ENCODE results near the gene SLC15A3.

The SLC15A3 gene

GRCh38 chr11:60927061-60927592, 24.8 kb downstream of the SLC15A3 start:
- DNase-seq: no peak

GRCh38 chr11:60926500-60926899, 25.5 kb downstream of the SLC15A3 start:
- no peak for DNase-seq

- DNase-seq: no peak
These were observed 26.1 kb downstream of the SLC15A3 start for GRCh38 chr11:60925868-60926267.

GRCh38 chr11:60924906-60925853, 26.8 kb downstream of the SLC15A3 start:
- DNase-seq: no peak

GRCh38 chr11:60924110-60924905, 27.7 kb downstream of the SLC15A3 start, which contains the start of gene TMEM132A:
Gene TMEM132A, plus strand, starts transcription at chr11:60924460. Its CDS starts 174 bp downstream, at chr11:60924634.
- peak; percentile 39 for DNase-seq

GRCh38 chr11:60923800-60924109, 28.2 kb downstream of the SLC15A3 start:
- DNase-seq: no peak

GRCh38 chr11:60923326-60923725, 28.6 kb downstream of the SLC15A3 start:
- DNase-seq: no peak

- DNase-seq: no peak
These were observed 29.1 kb downstream of the SLC15A3 start for GRCh38 chr11:60922906-60923305.

GRCh38 chr11:60921777-60922335, 30.1 kb downstream of the SLC15A3 start:
- DNase-seq: no peak

- no peak for DNase-seq
These were observed 30.7 kb downstream of the SLC15A3 start for GRCh38 chr11:60921259-60921658.

GRCh38 chr11:60919956-60920355, 32.0 kb downstream of the SLC15A3 start:
- no peak for DNase-seq

- no peak for DNase-seq
These were observed 32.7 kb downstream of the SLC15A3 start for GRCh38 chr11:60919320-60919719.

- no peak for DNase-seq
These were observed 33.1 kb downstream of the SLC15A3 start for GRCh38 chr11:60918939-60919265.

- no peak for DNase-seq
These were observed 33.6 kb downstream of the SLC15A3 start for GRCh38 chr11:60918251-60918938.

GRCh38 chr11:60917267-60917666, 34.7 kb downstream of the SLC15A3 start:
- DNase-seq: no peak

- DNase-seq: no peak
These were observed 35.2 kb downstream of the SLC15A3 start for GRCh38 chr11:60916669-60917206.

GRCh38 chr11:60915248-60915914, 36.6 kb downstream of the SLC15A3 start:
- DNase-seq: no peak

- DNase-seq: no peak
These were observed 37.2 kb downstream of the SLC15A3 start for GRCh38 chr11:60914633-60915247.

- peak; percentile 87 for DNase-seq
These were observed 38.0 kb downstream of the SLC15A3 start, which contains the start of gene TMEM109 for GRCh38 chr11:60913793-60914632. Gene TMEM109, plus strand, starts transcription at chr11:60914158. Its CDS starts 5,536 bp downstream, at chr11:60919694.

GRCh38 chr11:60912851-60913528, 39.0 kb downstream of the SLC15A3 start:
- DNase-seq: no peak
